Peyer's patch (tissue), 4 donors: Measurements from ENCODE around the gene STAP2. TPM values are rescaled to one million over a fixed set of nuclear protein-coding genes. Genes with fewer than 3 reads are reported as not detected.

ENCODE experiments used
- DNase-seq, 3 donors: peaks; one replicate each; pipeline ENCODE4 v3.0.0-alpha.2; 2017 to 2019
- H3K27ac ChIP-seq, 4 donors: fragments of 200-600 bp; sonication (generic); one replicate each; pipeline ENCODE4 v1.5.1; 2016 to 2019
- H3K27me3 ChIP-seq, 2 donors: fragments of 200-600 bp; sonication (generic); one replicate each; pipeline ENCODE4 v1.5.1; 2019
- H3K36me3 ChIP-seq, 3 donors: fragments of 200-600 bp; sonication (generic); one replicate each; pipeline ENCODE4 v1.5.1; 2016 to 2019
- H3K4me1 ChIP-seq, 4 donors: fragments of 200-600 bp; sonication (generic); one replicate each; pipeline ENCODE4 v1.5.1; 2016 to 2019
- H3K4me3 ChIP-seq, 4 donors: fragments of 200-600 bp; sonication (generic); 1 replicate in 3 of 4; 2 replicates in 1 of 4; pipeline ENCODE4 v1.5.1; 2016 to 2019; ENCODE audit warnings: mild to moderate bottlenecking in 1 of 4
- H3K9me3 ChIP-seq, 4 donors: fragments of 200-600 bp; sonication (generic); one replicate each; pipeline ENCODE4 v1.5.1; 2016 to 2019; ENCODE audit warnings: mild to moderate bottlenecking in 1 of 4
- CTCF ChIP-seq, 6 experiments: fragments of 450-650 bp in 4 of 6; fragments of 200-600 bp in 2 of 6; sonication (generic) in 1 of 6; IDR thresholded peaks; one replicate each; pipeline ENCODE4 v1.5.1; 2017 to 2019; ENCODE audit warnings: antibody characterized with exemption in 6 of 6, mild to moderate bottlenecking in 3 of 6, moderate library complexity in 1 of 6
- POLR2A ChIP-seq, 2 donors: fragments of 450-650 bp; IDR thresholded peaks; one replicate each; pipeline ENCODE4 v1.5.1; 2017; ENCODE audit warnings: antibody characterized with exemption in 2 of 2, mild to moderate bottlenecking in 2 of 2, moderate library complexity in 2 of 2
- total RNA-seq, 4 donors: library from RNA; depleted of rRNA; stranded (reverse); fragments of >200 nt; gene quantifications; one replicate each; pipeline ENCODE4 v1.1.0, GENCODE V29; 2016

Gene STAP2
- total RNA-seq, 4 donors from 2014 or later = 90.8 to 227 (median 134) TPM

GRCh38 chr19:4358709-4359626 is 20.3 kb upstream of the STAP2 start:
- Histone ChIP-seq H3K36me3 (peaks cover 0 to 76% (median 0%) of the 10 kb centered on the region in 3 donors), H3K27me3 (no peaks in the 10 kb centered on the region), H3K9me3 (no peaks in the 10 kb centered on the region), H3K27ac (no peak overlapping the region), H3K4me1 (no peaks in the 10 kb centered on the region), H3K4me3 (no peak overlapping the region)
- no peak for DNase-seq
- TF ChIP-seq POLR2A (IDR thresholded peaks at IDR 0.05) = no peak
- TF ChIP-seq CTCF (IDR thresholded peaks at IDR 0.05) = no peak

GRCh38 chr19:4357921-4358326 is 19.3 kb upstream of the STAP2 start:
- no peak for TF ChIP-seq POLR2A (IDR thresholded peaks at IDR 0.05)
- no peak for TF ChIP-seq CTCF (IDR thresholded peaks at IDR 0.05)
- H3K36me3 ChIP-seq = peaks cover 0 to 69% (median 0%) of the 10 kb centered on the region in 3 donors
- DNase-seq = no peak
- no peaks in the 10 kb centered on the region for H3K4me1 ChIP-seq
- no peak overlapping the region for H3K27ac ChIP-seq
- H3K27me3 ChIP-seq = no peaks in the 10 kb centered on the region
- H3K4me3 ChIP-seq = no peak overlapping the region
- no peaks in the 10 kb centered on the region for H3K9me3 ChIP-seq

- H3K4me1 ChIP-seq = no peaks in the 10 kb centered on the region
- H3K27me3 ChIP-seq = no peaks in the 10 kb centered on the region
- no peak for TF ChIP-seq POLR2A (IDR thresholded peaks at IDR 0.05)
- peaks cover 0 to 62% (median 0%) of the 10 kb centered on the region in 3 donors for H3K36me3 ChIP-seq
- no peaks in the 10 kb centered on the region for H3K9me3 ChIP-seq
- DNase-seq = no peak
- H3K4me3 ChIP-seq = no peak overlapping the region
- H3K27ac ChIP-seq = no peak overlapping the region
These were observed 18.6 kb upstream of the STAP2 start for GRCh38 chr19:4357095-4357797.

- H3K4me3 ChIP-seq = no peak overlapping the region
- no peak for DNase-seq
- peaks cover 0 to 39% (median 0%) of the 10 kb centered on the region in 3 donors for H3K36me3 ChIP-seq
- H3K4me1 ChIP-seq = no peaks in the 10 kb centered on the region
- no peaks in the 10 kb centered on the region for H3K27me3 ChIP-seq
- no peak overlapping the region for H3K27ac ChIP-seq
- no peaks in the 10 kb centered on the region for H3K9me3 ChIP-seq
- no peak for TF ChIP-seq POLR2A (IDR thresholded peaks at IDR 0.05)
- TF ChIP-seq CTCF (IDR thresholded peaks at IDR 0.05) = no peak
These were observed 16.3 kb upstream of the STAP2 start for GRCh38 chr19:4354897-4355296.

GRCh38 chr19:4354282-4354681 is 15.7 kb upstream of the STAP2 start:
- no peak for DNase-seq
- H3K9me3 ChIP-seq = no peaks in the 10 kb centered on the region
- no peaks in the 10 kb centered on the region for H3K27me3 ChIP-seq
- H3K36me3 ChIP-seq = peaks cover 0 to 32% (median 0%) of the 10 kb centered on the region in 3 donors
- TF ChIP-seq POLR2A (IDR thresholded peaks at IDR 0.05) (no peak), CTCF (IDR thresholded peaks at IDR 0.05) (no peak)
- no peaks in the 10 kb centered on the region for H3K4me1 ChIP-seq
- H3K27ac ChIP-seq = no peak overlapping the region
- no peak overlapping the region for H3K4me3 ChIP-seq

GRCh38 chr19:4352701-4353121 is 14.1 kb upstream of the STAP2 start:
- H3K36me3 ChIP-seq = peaks cover 0 to 34% (median 0%) of the 10 kb centered on the region in 3 donors

More at GRCh38 chr19:4352701-4353121, 14.1 kb upstream of the STAP2 start:
- Histone ChIP-seq H3K4me3 (no peak overlapping the region), H3K9me3 (no peaks in the 10 kb centered on the region), H3K27me3 (no peaks in the 10 kb centered on the region), H3K4me1 (no peaks in the 10 kb centered on the region), H3K27ac (no peak overlapping the region)
- TF ChIP-seq CTCF (IDR thresholded peaks at IDR 0.05) = peak; percentile 29 to 93 (median 71)
- TF ChIP-seq POLR2A (IDR thresholded peaks at IDR 0.05) = no peak
- DNase-seq = peak in 2 of 3 donors; percentile 54 to 78
